AG09309 (cell line): ENCODE measurements around the gene CD164.

Experiments used
- DNase-seq: peaks from one replicate; pipeline ENCODE4 v3.0.0-alpha.2; 2010; ENCODE audit warnings: low read depth
- H3K4me3 ChIP-seq: 2 replicates; pipeline ENCODE4 v1.5.1; 2011; ENCODE audit warnings: mild to moderate bottlenecking, low read depth, low read length, moderate library complexity; ENCODE audit not compliant: control insufficient read depth
- CTCF ChIP-seq: IDR thresholded peaks from 2 replicates; pipeline ENCODE4 v1.5.1; 2011; ENCODE audit warnings: mild to moderate bottlenecking, low read depth, low read length, inconsistent platforms; ENCODE audit not compliant: insufficient read depth, control insufficient read depth; ENCODE audit errors: missing control alignments

Gene CD164

GRCh38 chr6:109379711-109380110 lies 2.6 kb downstream of the CD164 start:
- H3K4me3 ChIP-seq = peak overlapping the region; percentile 69; the same call in 1 of the 2 replicates
- TF ChIP-seq CTCF = no peak
- DNase-seq = no peak

GRCh38 chr6:109377717-109378116 lies 4.5 kb downstream of the CD164 start:
- no peak for TF ChIP-seq CTCF
- no peak for DNase-seq
- H3K4me3 ChIP-seq = no peak overlapping the region

- DNase-seq = no peak
- no peak for TF ChIP-seq CTCF
- no peak overlapping the region for H3K4me3 ChIP-seq
These were observed 7.9 kb downstream of the CD164 start for GRCh38 chr6:109374326-109374892.

GRCh38 chr6:109373762-109374161 lies 8.5 kb downstream of the CD164 start:
- DNase-seq = no peak
- no peak for TF ChIP-seq CTCF

GRCh38 chr6:109373331-109373730 lies 8.9 kb downstream of the CD164 start:
- TF ChIP-seq CTCF = no peak
- H3K4me3 ChIP-seq = no peak overlapping the region
- DNase-seq = no peak

More at GRCh38 chr6:109373762-109374161, 8.5 kb downstream of the CD164 start:
- H3K4me3 ChIP-seq = no peak overlapping the region

GRCh38 chr6:109372130-109372529 lies 10.1 kb downstream of the CD164 start:
- no peak overlapping the region for H3K4me3 ChIP-seq

More at GRCh38 chr6:109372130-109372529, 10.1 kb downstream of the CD164 start:
- no peak for DNase-seq
- no peak for TF ChIP-seq CTCF
